GM12892 (cell line): ENCODE data around the gene TRABD2A.

Experiments
- DNase-seq: peaks from one replicate; pipeline ENCODE4 v3.0.0; 2011; ENCODE audit not compliant: insufficient read length
- FAIRE-seq: peaks from 2 replicates; lab custom pipeline; 2011; peaks lifted over from hg19 to GRCh38; lab: Jason Lieb, UNC
- POLR2A ChIP-seq: IDR thresholded peaks from 2 replicates; pipeline ENCODE4 v1.6.1; 2011; ENCODE audit warnings: low read depth, low read length, control low read depth
- POLR2AphosphoS5 ChIP-seq: IDR thresholded peaks from 2 replicates; pipeline ENCODE4 v1.6.1; 2011; ENCODE audit warnings: low read depth, low read length, control low read depth
- TAF1 ChIP-seq: IDR thresholded peaks from 2 replicates; pipeline ENCODE4 v1.6.1; 2011; ENCODE audit warnings: low read depth, mild to moderate bottlenecking, control low read depth, low read length, borderline replicate concordance

The TRABD2A gene

DNA sequence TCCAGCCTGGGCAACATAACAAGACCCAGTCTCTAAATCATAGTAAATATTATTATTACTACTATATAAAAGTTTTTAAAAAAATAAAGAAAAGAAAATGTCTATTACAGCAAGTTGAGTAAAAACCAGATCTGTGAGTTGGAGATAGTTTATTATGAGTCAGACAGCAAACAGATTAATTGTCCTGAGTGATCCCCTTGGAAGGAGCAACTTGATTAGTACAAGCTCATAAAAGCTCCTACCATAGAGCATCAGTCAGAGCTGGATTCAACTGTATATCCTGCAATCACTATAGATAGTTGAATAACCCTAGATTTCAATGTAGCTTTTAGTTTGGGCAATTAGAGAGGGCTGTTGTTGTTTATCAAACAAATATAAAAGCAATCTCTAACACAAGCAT is 84.1 kb downstream of the TRABD2A start:
- FAIRE-seq (no peak), DNase-seq (no peak)
- TF ChIP-seq TAF1 (no peak), POLR2AphosphoS5 (no peak), POLR2A (no peak)

DNA sequence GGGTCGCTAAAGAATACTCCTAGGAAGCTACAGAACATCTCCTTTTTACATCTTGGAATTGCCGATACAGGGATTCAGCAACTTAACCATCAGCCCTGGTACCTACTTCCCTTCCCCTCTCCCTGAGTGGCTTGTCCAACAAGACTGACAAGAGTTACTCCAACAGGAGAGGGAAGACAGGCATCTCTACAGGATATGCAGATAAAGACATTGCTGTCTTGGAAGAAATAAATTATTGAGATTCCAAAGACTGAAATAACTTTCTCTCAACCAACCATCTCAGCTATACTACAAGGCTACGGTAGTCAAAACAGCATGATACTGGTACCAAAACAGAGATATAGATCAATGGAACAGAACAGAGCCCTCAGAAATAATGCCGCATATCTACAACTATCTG is 87.2 kb downstream of the TRABD2A start:
- FAIRE-seq (no peak), DNase-seq (no peak)
- TF ChIP-seq POLR2A (no peak), TAF1 (no peak), POLR2AphosphoS5 (no peak)

DNA sequence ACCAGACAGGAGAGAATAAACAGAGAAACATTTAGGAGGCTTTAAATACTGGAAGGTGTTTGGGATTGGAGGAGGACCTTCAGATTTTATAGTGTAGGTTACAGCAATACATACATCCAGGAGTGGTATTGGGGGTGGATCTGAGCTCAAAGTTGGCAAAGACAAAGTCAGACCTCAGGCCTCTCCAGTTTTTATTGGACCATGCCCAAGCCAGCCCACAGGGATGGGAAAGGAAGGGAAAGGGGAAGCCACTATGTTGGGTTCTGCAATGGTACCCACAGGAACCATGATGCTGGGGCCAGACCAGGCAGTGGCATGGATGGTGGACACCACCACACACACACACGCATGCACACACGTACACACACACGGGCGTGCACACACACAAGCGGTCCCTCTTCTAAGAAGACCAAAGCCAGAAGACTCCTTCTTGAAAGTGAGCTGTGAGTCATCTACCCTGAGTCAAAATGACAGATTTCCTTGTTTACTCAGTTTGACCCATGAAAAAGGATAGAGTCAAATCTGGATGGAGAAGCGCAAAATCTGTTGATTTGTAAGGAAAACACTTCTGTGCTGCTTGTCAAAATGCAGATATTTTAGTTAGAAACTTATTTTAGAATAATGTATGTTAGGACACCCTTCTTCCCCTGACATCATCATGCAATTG is 87.9 kb downstream of the TRABD2A start:
- FAIRE-seq (no peak), DNase-seq (no peak)
- TF ChIP-seq TAF1 (no peak), POLR2AphosphoS5 (no peak), POLR2A (no peak)

DNA sequence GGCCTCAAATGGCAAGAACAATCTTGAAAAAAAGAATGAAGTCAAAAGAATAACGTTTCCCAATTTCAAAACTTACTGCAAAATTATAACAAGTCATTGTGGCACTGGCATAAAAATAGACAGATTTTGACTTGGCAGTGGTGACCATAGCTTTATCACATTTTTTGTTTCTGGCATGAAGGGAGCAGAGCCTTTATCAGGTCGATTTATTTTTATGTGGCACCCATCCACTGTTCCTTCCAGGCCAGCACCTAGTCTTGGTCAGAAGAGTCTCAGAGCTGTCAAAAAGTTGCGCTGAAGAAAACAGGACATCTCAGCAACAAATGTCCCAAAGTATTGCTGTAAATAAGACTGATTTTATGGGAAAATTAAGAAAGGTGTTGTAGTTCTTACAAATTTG is 92.4 kb downstream of the TRABD2A start:
- DNase-seq: no peak
- TF ChIP-seq POLR2A (no peak), TAF1 (no peak), POLR2AphosphoS5 (no peak)
- no peak for FAIRE-seq

DNA sequence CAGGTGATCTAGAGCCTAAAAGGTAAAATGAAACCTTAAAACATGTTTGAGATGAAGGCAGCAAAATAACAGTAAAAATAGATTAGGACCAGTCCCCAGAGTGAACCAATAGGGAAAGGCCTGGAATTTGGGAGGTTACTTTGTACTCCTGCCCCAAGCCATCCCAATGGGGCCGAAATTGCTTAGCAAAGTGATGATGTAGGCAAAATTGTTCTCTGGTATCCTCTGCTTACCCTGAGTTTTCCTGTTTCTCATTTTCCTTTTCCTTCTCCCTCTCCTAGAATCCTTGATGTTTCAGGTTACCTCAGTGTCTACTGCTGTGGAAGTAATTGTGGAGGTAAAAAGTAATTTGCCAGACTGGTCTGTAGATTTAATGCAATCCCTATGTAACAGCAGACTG is 92.9 kb downstream of the TRABD2A start:
- FAIRE-seq (no peak), DNase-seq (no peak)
- TF ChIP-seq POLR2A: no peak
- TF ChIP-seq TAF1: no peak
- no peak for TF ChIP-seq POLR2AphosphoS5

DNA sequence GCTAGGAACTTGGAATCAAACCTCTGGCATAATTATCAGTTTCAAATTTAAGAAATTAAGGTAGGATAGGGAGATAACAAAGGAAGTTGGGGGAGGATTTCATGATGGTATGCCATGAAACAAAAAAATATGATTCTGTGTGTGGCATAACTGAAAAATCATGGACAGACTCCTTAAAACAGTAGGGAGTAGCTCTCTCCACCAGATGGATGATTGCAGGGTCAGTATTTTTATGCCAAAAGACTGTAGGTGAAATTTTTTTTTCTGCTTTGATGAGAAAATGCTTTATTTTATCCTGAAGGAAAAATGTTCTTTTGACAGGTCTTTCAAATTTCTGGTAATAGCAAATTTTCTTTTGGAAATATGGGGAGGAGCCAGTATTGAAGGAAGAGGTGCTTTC is 94.3 kb downstream of the TRABD2A start:
- DNase-seq (no peak), FAIRE-seq (no peak)
- no peak for TF ChIP-seq TAF1
- no peak for TF ChIP-seq POLR2AphosphoS5
- TF ChIP-seq POLR2A: no peak

DNA sequence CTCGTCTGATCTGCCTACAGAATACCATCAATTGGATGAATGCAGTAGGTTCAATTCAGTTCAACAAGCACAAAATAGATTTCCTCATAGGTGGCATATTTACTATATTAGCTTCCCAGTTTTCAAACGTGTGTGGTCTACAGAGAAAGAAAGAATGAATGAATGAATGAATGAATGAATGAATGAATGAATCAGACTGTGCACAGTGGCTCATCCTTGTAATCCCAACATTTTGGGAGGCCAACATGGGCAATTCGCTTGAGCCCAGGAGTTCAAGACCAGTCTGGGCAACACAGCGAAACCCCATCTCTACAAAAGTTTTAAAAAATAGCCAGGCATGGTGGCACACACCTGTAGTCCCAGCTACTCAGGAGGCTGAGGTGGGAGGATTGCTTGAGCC is 94.9 kb downstream of the TRABD2A start:
- no peak for TF ChIP-seq POLR2A
- TF ChIP-seq TAF1: no peak
- no peak for TF ChIP-seq POLR2AphosphoS5
- DNase-seq: no peak
- FAIRE-seq: no peak

DNA sequence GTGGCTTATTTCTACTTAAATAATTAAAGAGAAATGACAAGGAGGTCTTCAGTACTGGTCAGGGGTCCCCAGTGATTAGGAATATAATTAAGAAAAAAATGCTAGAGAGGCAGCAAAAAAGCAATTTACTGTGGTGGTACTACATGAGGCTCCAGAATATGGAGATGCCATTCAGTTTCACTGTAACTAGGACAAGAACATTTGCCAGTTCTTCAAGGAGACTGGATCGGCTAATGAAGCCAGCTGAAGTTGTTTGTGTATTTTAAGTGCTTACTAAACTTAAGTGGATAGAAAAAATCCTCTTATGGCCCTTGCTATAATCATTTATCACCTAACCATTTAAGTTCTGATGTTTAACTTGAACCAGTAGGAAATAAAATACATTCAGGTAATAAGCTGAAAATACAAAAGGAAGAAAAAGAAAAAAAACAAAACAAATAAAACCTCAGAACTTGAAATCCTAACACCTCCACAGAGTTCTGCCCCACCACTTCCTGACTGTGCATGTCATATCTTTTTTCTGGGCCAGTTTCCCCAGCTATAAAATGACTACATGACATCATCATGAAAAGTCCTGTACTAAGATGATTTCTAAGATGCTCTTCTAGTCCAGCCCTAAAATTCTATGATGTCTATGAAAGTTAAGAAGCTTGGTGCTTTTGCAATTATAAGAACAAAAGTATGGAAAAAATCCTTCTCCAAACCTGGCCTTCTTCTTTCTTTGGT is 98.0 kb downstream of the TRABD2A start:
- FAIRE-seq: no peak
- no peak for DNase-seq
- TF ChIP-seq POLR2AphosphoS5: no peak
- no peak for TF ChIP-seq TAF1
- no peak for TF ChIP-seq POLR2A

DNA sequence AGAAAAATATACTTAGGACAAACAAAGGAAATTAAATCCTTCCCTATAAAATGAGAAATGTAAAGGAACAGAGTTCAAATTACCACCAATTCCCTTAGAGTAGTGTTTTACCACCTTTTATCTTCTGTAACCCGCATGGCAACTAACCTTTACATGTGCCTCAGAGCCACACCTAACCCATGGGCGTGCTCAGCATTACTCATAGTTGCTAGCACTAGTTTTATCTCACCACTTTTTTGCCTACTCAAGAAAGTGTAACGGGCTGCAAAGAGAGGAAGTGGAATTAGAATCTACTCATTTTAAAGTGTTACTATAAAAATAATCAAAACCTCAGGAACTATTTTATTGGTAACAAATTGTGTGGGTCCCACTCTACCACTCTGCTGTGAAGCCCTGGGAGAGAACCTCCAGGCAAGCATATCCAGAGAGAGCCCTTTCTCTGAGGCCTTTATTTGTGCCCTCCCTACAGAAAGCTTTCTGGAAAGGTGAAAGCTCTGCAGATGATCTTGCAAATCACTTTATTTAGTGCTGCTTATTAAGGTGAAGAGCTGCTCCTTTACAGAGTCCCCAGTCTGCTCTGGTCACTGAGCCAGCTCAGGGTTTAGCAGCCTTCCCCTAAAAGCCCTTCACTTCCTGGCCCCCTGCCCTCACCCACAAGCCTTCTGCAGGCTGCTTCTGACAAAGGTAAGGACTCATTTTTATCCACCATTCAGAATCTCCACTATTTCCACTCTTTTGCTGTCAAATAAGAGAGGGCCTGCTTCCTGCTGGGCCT is 98.8 kb downstream of the TRABD2A start:
- FAIRE-seq (no peak), DNase-seq (no peak)

DNA sequence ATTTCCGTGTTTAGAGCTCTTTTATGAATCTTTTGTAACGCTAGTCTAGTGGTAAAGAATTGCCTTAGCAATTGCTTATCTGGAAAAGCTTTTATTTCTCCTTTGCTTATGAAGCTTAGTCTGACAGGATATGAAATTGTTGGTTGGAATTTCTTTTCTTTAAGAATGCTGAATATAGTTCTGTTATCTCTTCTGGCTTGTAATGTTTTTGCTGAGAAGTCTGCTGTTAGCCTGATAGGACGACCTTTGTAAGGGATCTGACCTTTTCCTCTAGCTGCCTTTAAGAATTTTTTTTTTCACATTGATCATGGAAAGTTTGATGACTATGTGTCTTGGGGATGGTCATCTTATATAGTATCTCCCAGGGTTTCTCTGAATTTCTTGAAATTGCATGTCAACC is 101.1 kb downstream of the TRABD2A start:
- TF ChIP-seq POLR2A: no peak
- no peak for TF ChIP-seq TAF1
- no peak for TF ChIP-seq POLR2AphosphoS5
- FAIRE-seq: no peak
- no peak for DNase-seq

More for the DNA sequence above, 98.8 kb downstream of the TRABD2A start:
- TF ChIP-seq POLR2AphosphoS5 (no peak), TAF1 (no peak), POLR2A (no peak)

DNA sequence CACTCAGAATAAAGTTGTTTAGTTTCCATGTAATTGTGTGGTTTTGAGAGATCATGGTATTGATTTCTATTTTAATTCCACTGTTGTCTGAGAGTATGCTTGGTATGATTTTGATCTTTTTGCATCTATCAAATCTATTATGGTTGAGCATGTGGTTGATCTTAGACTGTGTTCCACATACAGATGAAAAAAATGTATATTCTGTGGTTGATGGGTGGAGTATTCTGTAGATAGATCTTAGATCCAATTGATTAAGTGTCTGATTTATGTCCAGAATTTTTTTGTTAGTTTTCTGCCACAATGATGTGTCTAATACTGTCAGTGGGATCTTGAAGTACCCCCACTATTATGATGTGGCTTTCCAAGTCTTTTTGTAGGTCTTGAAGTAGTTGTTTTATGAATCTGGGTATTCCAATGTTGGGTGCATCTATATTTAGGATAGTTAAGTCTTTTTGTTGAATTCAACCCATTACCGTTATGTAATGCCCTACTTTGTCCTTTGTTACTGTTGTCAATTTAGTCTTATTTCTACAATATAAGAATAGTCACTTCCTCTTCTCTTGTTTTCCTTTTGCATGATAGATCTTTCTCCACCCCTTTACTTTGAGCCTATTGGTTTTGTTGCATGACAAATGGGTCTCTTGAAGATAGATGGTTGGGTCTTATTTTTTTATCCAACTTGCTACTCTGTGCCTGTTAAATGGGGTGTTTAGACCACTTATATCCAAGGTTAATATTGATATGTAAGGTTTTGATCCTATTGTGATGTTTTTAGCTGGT is 101.8 kb downstream of the TRABD2A start:
- FAIRE-seq (no peak), DNase-seq (no peak)
- no peak for TF ChIP-seq TAF1
- no peak for TF ChIP-seq POLR2A
- no peak for TF ChIP-seq POLR2AphosphoS5
